HepG2 (cell line): ENCODE measurements around the gene ANKS3. TPM values are rescaled to one million over a fixed set of nuclear protein-coding genes. Genes with fewer than 3 reads are reported as not detected.

ENCODE experiments used
- ATAC-seq: fragments of 200-7000 bp; cut with Tn5 transposase; 3 replicates; pipeline ENCODE4 v1.9.1; 2020; ENCODE audit warnings: mild to moderate bottlenecking, moderate library complexity
- BruUV-seq: library from RNA; stranded (reverse); fragments of 400-500 nt; replicated peaks from 2 replicates; lab custom pipeline; 2021; lab: Mats Ljungman, UMichigan
- CTCF ChIA-PET: fragments of 300-600 bp; formaldehyde crosslinking; extraction: SDS; loops from one replicate; lab custom pipeline; 2021; ENCODE audit warnings: low total read pairs, inconsistent platforms, low intra/inter-chr PET ratio; lab: Yijun Ruan, JAX
- POLR2A ChIA-PET: fragments of 350-600 bp; sonication (Branson Sonifier 250); formaldehyde crosslinking; loops from one replicate; lab custom pipeline; 2020; ENCODE audit warnings: antibody characterized with exemption, inconsistent platforms; lab: Yijun Ruan, JAX
- DNase-seq: peaks from one replicate; pipeline ENCODE4 v3.0.0-alpha.2; 2015; ENCODE audit warnings: low spot score
- FAIRE-seq: peaks from 3 replicates; lab custom pipeline; 2011; peaks lifted over from hg19 to GRCh38; lab: Jason Lieb, UNC
- H2AFZ ChIP-seq: one replicate; pipeline ENCODE4 v1.6.1; 2011; ENCODE audit warnings: low read length, inconsistent platforms
- H3K27ac ChIP-seq: fragments of 300-600 bp; 3 replicates; pipeline ENCODE4 v1.8.0; 2011; ENCODE audit warnings: mixed run types, mild to moderate bottlenecking, mixed read lengths, low read length, inconsistent platforms; ENCODE audit not compliant: insufficient read depth; ENCODE audit errors: extremely low read length
- H3K27me3 ChIP-seq, 2 experiments: fragments of 200-600 bp in 1 of 2; 2 replicates in 1 of 2; 3 replicates in 1 of 2; pipeline versions ENCODE4 v1.6.0 to v1.8.0; 2011; ENCODE audit warnings: low read length in 2 of 2, mild to moderate bottlenecking in 2 of 2, moderate library complexity in 2 of 2, inconsistent platforms in 1 of 2; ENCODE audit not compliant: insufficient read depth in 2 of 2, control insufficient read depth in 1 of 2
- H3K36me3 ChIP-seq, 2 experiments: fragments of 200-600 bp in 1 of 2; replicated peaks in 1 of 2; 2 replicates in 1 of 2; 3 replicates in 1 of 2; pipeline versions ENCODE4 v1.5.1 to v1.8.0; 2011; ENCODE audit warnings: low read length in 2 of 2, inconsistent platforms in 1 of 2; ENCODE audit not compliant: insufficient read depth in 2 of 2, control insufficient read depth in 1 of 2
- H3K4me1 ChIP-seq: 2 replicates; pipeline ENCODE4 v1.5.1; 2012; ENCODE audit warnings: low read length, inconsistent platforms; ENCODE audit not compliant: insufficient read depth
- H3K4me2 ChIP-seq: 2 replicates; pipeline ENCODE4 v1.6.0; 2011; ENCODE audit warnings: low read depth, low read length, inconsistent platforms
- H3K4me3 ChIP-seq, 3 experiments: fragments of 200-600 bp in 1 of 3; sonication (generic), shearing (Covaris generic) in 1 of 3; replicated peaks in 1 of 3; 2 replicates each; pipeline ENCODE4 v1.5.1; 2011 to 2016; ENCODE audit warnings: low read length in 3 of 3, inconsistent platforms in 2 of 3, low read depth in 2 of 3, mild to moderate bottlenecking in 2 of 3, control low read depth in 1 of 3, mixed read lengths in 1 of 3; ENCODE audit not compliant: insufficient read depth in 1 of 3
- H3K79me2 ChIP-seq: one replicate; pipeline ENCODE4 v1.6.1; 2011; ENCODE audit warnings: low read length, inconsistent platforms; ENCODE audit not compliant: insufficient read depth
- H3K9ac ChIP-seq: 2 replicates; pipeline ENCODE4 v1.6.0; 2011; ENCODE audit warnings: mild to moderate bottlenecking, low read depth, low read length, inconsistent platforms; ENCODE audit not compliant: insufficient read depth
- H3K9me3 ChIP-seq: 2 replicates; pipeline ENCODE4 v1.5.1; 2012; ENCODE audit warnings: mild to moderate bottlenecking, low read length
- H4K20me1 ChIP-seq: 2 replicates; pipeline ENCODE4 v1.6.0; 2011; ENCODE audit warnings: inconsistent platforms, mild to moderate bottlenecking, low read length, moderate library complexity; ENCODE audit not compliant: insufficient read depth
- CBX5 ChIP-seq: sonication (generic); formaldehyde crosslinking; IDR thresholded peaks from 2 replicates; pipeline ENCODE4 v1.4.0; 2020; ENCODE audit warnings: missing genetic modification reagents, borderline replicate concordance
- FOXO1 ChIP-seq: sonication (generic); formaldehyde crosslinking; IDR thresholded peaks from 2 replicates; pipeline ENCODE4 v1.4.0; 2020; ENCODE audit warnings: missing genetic modification reagents
- HNF4G ChIP-seq, 2 experiments: sonication (generic) in 1 of 2; formaldehyde crosslinking in 1 of 2; IDR thresholded peaks; 2 replicates each; pipeline versions ENCODE4 v1.4.0 to v1.6.1; 2011 to 2020; ENCODE audit warnings: borderline replicate concordance in 2 of 2, low read depth in 2 of 2, mild to moderate bottlenecking in 2 of 2, low read length in 1 of 2, missing genetic modification reagents in 1 of 2, moderate library complexity in 1 of 2
- JUND ChIP-seq: sonication (generic); formaldehyde crosslinking; IDR thresholded peaks from 2 replicates; pipeline ENCODE4 v1.8.0; 2022; ENCODE audit warnings: mild to moderate bottlenecking, missing genetic modification reagents
- KDM6A ChIP-seq: IDR thresholded peaks from 2 replicates; pipeline ENCODE4 v1.6.1; 2016; ENCODE audit warnings: low read depth
- LCORL ChIP-seq, 2 experiments: fragments of 450-650 bp in 1 of 2; sonication (generic) in 1 of 2; formaldehyde crosslinking in 1 of 2; IDR thresholded peaks; 2 replicates each; pipeline versions ENCODE4 v1.5.0 to v1.6.1; 2017 to 2020; ENCODE audit warnings: antibody characterized with exemption in 1 of 2, missing genetic modification reagents in 1 of 2
- NR2C2 ChIP-seq: sonication (generic); formaldehyde crosslinking; IDR thresholded peaks from 2 replicates; pipeline ENCODE4 v1.4.0; 2020; ENCODE audit warnings: missing genetic modification reagents, mild to moderate bottlenecking, moderate library complexity, borderline replicate concordance
- PAF1 ChIP-seq: IDR thresholded peaks from 2 replicates; pipeline ENCODE4 v1.6.1; 2016; ENCODE audit warnings: missing genetic modification reagents, missing compliant biosample characterization
- RBM39 ChIP-seq: fragments of 200-400 bp; formaldehyde crosslinking; IDR thresholded peaks from one replicate; pipeline ENCODE4 v1.6.1; 2018; ENCODE audit warnings: antibody characterized with exemption, mild to moderate bottlenecking, low read depth, low read length; ENCODE audit not compliant: poor library complexity, severe bottlenecking
- SALL1 ChIP-seq: sonication (generic); formaldehyde crosslinking; IDR thresholded peaks from 2 replicates; pipeline ENCODE4 v1.8.0; 2022; ENCODE audit warnings: mild to moderate bottlenecking, missing genetic modification reagents
- SMAD1 ChIP-seq: sonication (generic); formaldehyde crosslinking; IDR thresholded peaks from 2 replicates; pipeline ENCODE4 v1.4.0; 2020; ENCODE audit warnings: missing genetic modification reagents, low read depth, mild to moderate bottlenecking, borderline replicate concordance
- SP5 ChIP-seq: IDR thresholded peaks from 2 replicates; pipeline ENCODE4 v1.6.1; 2016; ENCODE audit warnings: low read depth, borderline replicate concordance
- SRSF1 ChIP-seq: fragments of 200-400 bp; formaldehyde crosslinking; optimal IDR thresholded peaks from 2 replicates; pipeline ENCODE3; 2017; ENCODE audit warnings: mild to moderate bottlenecking, low read depth, low read length, moderate library complexity
- THAP7 ChIP-seq: sonication (generic); formaldehyde crosslinking; IDR thresholded peaks from 2 replicates; pipeline ENCODE4 v1.8.1; 2023; ENCODE audit warnings: mild to moderate bottlenecking, missing genetic modification reagents
- ZIK1 ChIP-seq: sonication (generic); formaldehyde crosslinking; IDR thresholded peaks from 2 replicates; pipeline ENCODE4 v1.5.0; 2020; ENCODE audit warnings: mild to moderate bottlenecking, low read depth, missing genetic modification reagents, borderline replicate concordance
- ZNF121 ChIP-seq: sonication (generic); formaldehyde crosslinking; IDR thresholded peaks from 2 replicates; pipeline ENCODE4 v1.5.0; 2020; ENCODE audit warnings: mild to moderate bottlenecking, missing genetic modification reagents
- ZNF674 ChIP-seq: sonication (generic); formaldehyde crosslinking; IDR thresholded peaks from 2 replicates; pipeline ENCODE4 v1.5.0; 2020; ENCODE audit warnings: low read depth, mild to moderate bottlenecking, missing genetic modification reagents
- ZNF678 ChIP-seq: sonication (generic); formaldehyde crosslinking; IDR thresholded peaks from 2 replicates; pipeline ENCODE4 v1.4.0; 2020; ENCODE audit warnings: mild to moderate bottlenecking, missing genetic modification reagents
- WGBS: methylation state at CpG from one replicate; pipeline ENCODE4 v1.1.6; 2017; ENCODE audit warnings: low lambda C conversion rate; 5-methylcytosine and 5-hydroxymethylcytosine counted together
- in situ Hi-C: cut with HindIII; loops from 2 replicates; pipeline ENCODE4 v1.10.0; 2017; ENCODE audit warnings: low pct_unique_long_range_greater_than_20kb; ENCODE audit not compliant: extremely low pct_ligation_motif_present
- intact Hi-C: fragments of 100-400 bp; cut with micrococcal nuclease; formaldehyde crosslinking; loops from one replicate; pipeline ENCODE4 v1.10.0; 2022; ENCODE audit not compliant: unreplicated experiment
- polyA plus RNA-seq, 8 experiments: library from polyadenylated mRNA; depleted of rRNA in 3 of 8; stranded (reverse) in 7 of 8; unstranded in 1 of 8; fragments of >200 nt; fragmentation: Illumina TruSeq in 4 of 8; extraction: Trizol in 4 of 8; gene quantifications; 2 replicates each; pipeline versions ENCODE4 v1.2.1 to v1.2.3, GENCODE V29; 2011 to 2016; ENCODE audit warnings: low read depth in 4 of 8, missing spikeins in 1 of 8, mixed read lengths in 1 of 8; ENCODE audit not compliant: insufficient read depth in 1 of 8
- total RNA-seq, 5 experiments: library from RNA; depleted of rRNA; stranded (reverse); fragments of >200 nt; fragmentation: Illumina TruSeq; extraction: Trizol; gene quantifications; 2 replicates each; pipeline ENCODE4 v1.2.3, GENCODE V29; 2016; ENCODE audit warnings: low read depth in 1 of 5
- TF ChIP-seq, protein P1 (sequence below): sonication (generic); formaldehyde crosslinking; IDR thresholded peaks from 2 replicates; pipeline ENCODE4 v1.4.0; 2020; ENCODE audit warnings: mild to moderate bottlenecking, missing genetic modification reagents

Gene ANKS3
- total and polyA plus RNA-seq, 2 of the 13 experiments (the other 11 are each of a cell fraction or from before 2014, with no cell fraction given) = 11.4 to 15.9 TPM

DNA sequence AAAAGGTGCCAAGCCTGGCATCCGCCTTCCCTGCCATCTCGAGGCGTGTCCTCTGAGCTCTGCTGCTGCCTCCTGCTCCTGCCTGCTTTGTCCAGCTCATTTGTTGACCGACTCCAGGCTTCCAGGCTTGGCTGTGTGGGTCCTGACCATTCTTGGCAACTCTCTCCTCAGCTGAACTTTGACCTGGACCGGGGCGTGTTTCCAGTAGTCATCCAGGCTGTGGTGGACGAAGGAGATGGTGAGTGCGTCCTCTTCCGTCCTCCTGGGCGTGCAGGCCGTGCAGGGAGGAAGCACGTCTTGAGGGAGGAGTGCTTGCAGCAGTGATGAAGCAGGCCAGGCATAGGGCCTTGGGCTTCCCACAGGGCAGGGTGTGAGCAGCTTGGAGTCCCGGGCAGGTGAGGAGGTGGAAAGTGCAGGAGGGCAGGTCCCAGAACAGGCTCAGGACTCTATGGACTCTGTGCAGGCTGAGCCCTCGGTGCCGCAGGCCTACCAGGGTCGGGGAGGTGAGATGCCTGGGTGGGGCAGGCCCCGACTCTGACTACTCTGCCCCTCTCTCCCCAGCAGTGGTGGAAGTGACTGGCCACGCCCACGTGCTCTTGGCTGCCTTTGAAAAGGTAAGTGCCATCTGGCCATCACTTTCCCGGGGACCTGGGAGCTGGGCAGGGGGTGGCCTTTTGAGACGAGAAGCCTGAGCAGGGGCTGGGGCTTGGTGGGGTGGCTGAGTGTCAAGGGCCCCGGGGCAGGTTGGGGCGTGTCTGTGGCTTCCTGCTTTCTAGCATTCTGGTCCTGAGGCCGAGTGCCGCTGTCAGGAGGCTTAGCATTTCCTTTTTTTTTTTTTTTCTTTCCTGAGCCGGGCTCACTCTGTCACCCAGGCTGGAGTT lies 69.3 kb downstream of the ANKS3 start:
- Histone ChIP-seq H3K4me2 (peak overlapping the region; percentile 92), H4K20me1 (no peaks in the 10 kb centered on the region), H3K36me3 (peaks cover 15 to 36% of the 10 kb centered on the region in 2 experiments), H3K4me1 (peaks cover 75% of the 10 kb centered on the region), H3K4me3 (peak overlapping the region in 2 of 3 experiments; percentile 24 to 65; a peak in 4 of 6 replicates), H2AFZ (no peak overlapping the region), H3K27ac (peak overlapping the region; percentile 97), H3K27me3 (no peaks in the 10 kb centered on the region; a peak in 1 of 5 replicates), H3K9ac (peak overlapping the region; percentile 77), H3K9me3 (no peaks in the 10 kb centered on the region), H3K79me2 (peaks cover 6% of the 10 kb centered on the region)
- intact Hi-C loops (loop anchor here (2.0 kb wide), 1 partner anchor 40 kb away; the partner anchor contains the start of gene MGRN1), in situ Hi-C loops (loop anchor here (5.0 kb wide), 1 partner anchor 47 kb away; no protein-coding TSS in a partner anchor)
- BruUV-seq = TSS peak; percentile 31
- POLR2A ChIA-PET = interaction anchor here (0.7 to 2.9 kb wide), 10 partner anchors 10 to 340 kb away, joined by 3 to 39 read pairs (median 4); partner anchors contain the start of genes CDIP1, MGRN1 and ZNF500
- DNase-seq (peak; percentile 75), FAIRE-seq (no peak), ATAC-seq (peak; percentile 54)
- CTCF ChIA-PET = no interaction called here
- WGBS = 21% methylated on average over 18 of the region's 26 CpGs
- TF ChIP-seq FOXO1 (CRISPR knock-in tag) (peak; percentile 65; the same call in 1 of the 2 replicates), CBX5 (CRISPR knock-in tag) (peak; percentile 54; the same call in 1 of the 2 replicates), ZNF678 (CRISPR knock-in tag) (no peak), NR2C2 (peak; percentile 94), PAF1 (CRISPR knock-in tag) (no peak), SALL1 (0 out of 2 replicates have a peak, but pooled peaks have one; percentile 48), ZIK1 (CRISPR knock-in tag) (peak; percentile 73; the same call in 1 of the 2 replicates), ZNF121 (peak; percentile 48; the same call in 1 of the 2 replicates), LCORL (IDR thresholded peaks at IDR 0.05) (no peak), LCORL (CRISPR knock-in tag; IDR thresholded peaks at IDR 0.05) (peak; percentile 16; the same call in 1 of the 2 replicates), ZNF674 (0 out of 2 replicates have a peak, but pooled peaks have one; percentile 11), SP5 (CRISPR knock-in tag) (peak; percentile 14; the same call in 1 of the 2 replicates), HNF4G (IDR thresholded peaks at IDR 0.05; ENCODE audit: borderline replicate concordance, low read depth, low read length) (0 out of 2 replicates have a peak, but pooled peaks have one; percentile 49), HNF4G (CRISPR knock-in tag; IDR thresholded peaks at IDR 0.05; ENCODE audit: borderline replicate concordance, low read depth) (no peak), THAP7 (CRISPR knock-in tag) (0 out of 2 replicates have a peak, but pooled peaks have one; percentile 26), SMAD1 (CRISPR knock-in tag) (0 out of 2 replicates have a peak, but pooled peaks have one; percentile 58), SRSF1 (no peak), KDM6A (peak; percentile 34; the same call in 1 of the 2 replicates), JUND (CRISPR knock-in tag) (peak; percentile 70; the same call in 1 of the 2 replicates), RBM39 (peak; percentile 39)
- TF ChIP-seq, protein P1, sequence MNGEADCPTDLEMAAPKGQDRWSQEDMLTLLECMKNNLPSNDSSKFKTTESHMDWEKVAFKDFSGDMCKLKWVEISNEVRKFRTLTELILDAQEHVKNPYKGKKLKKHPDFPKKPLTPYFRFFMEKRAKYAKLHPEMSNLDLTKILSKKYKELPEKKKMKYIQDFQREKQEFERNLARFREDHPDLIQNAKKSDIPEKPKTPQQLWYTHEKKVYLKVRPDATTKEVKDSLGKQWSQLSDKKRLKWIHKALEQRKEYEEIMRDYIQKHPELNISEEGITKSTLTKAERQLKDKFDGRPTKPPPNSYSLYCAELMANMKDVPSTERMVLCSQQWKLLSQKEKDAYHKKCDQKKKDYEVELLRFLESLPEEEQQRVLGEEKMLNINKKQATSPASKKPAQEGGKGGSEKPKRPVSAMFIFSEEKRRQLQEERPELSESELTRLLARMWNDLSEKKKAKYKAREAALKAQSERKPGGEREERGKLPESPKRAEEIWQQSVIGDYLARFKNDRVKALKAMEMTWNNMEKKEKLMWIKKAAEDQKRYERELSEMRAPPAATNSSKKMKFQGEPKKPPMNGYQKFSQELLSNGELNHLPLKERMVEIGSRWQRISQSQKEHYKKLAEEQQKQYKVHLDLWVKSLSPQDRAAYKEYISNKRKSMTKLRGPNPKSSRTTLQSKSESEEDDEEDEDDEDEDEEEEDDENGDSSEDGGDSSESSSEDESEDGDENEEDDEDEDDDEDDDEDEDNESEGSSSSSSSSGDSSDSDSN = peak; percentile 28; the same call in 1 of the 2 replicates
